Mucosa of rectum (tissue), 2 donors: ENCODE measurements around the gene CFAP45.

ENCODE experiments used
- H3K27ac ChIP-seq, 2 donors: one replicate each; pipeline ENCODE4 v1.7.0; 2013; ENCODE audit warnings: inconsistent platforms in 2 of 2, low read depth in 2 of 2, low read length in 2 of 2
- H3K27me3 ChIP-seq, 2 donors: one replicate each; pipeline ENCODE4 v1.7.0; 2013; ENCODE audit warnings: low read length in 2 of 2; ENCODE audit not compliant: control insufficient read depth in 2 of 2, insufficient read depth in 2 of 2
- H3K36me3 ChIP-seq, 2 donors: one replicate each; pipeline ENCODE4 v1.7.0; 2013; ENCODE audit warnings: low read length in 2 of 2; ENCODE audit not compliant: control insufficient read depth in 2 of 2, insufficient read depth in 2 of 2
- H3K4me1 ChIP-seq, 2 donors: one replicate each; pipeline ENCODE4 v1.7.0; 2013; ENCODE audit warnings: low read length in 2 of 2, mild to moderate bottlenecking in 1 of 2; ENCODE audit not compliant: control insufficient read depth in 2 of 2, insufficient read depth in 2 of 2
- H3K4me3 ChIP-seq, 2 donors: one replicate each; pipeline ENCODE4 v1.7.0; 2013; ENCODE audit warnings: low read length in 2 of 2
- H3K9ac ChIP-seq, 2 donors: one replicate each; pipeline ENCODE4 v1.7.0; 2013; ENCODE audit warnings: low read length in 2 of 2, low read depth in 1 of 2, mild to moderate bottlenecking in 1 of 2
- H3K9me3 ChIP-seq, 2 donors: one replicate each; pipeline ENCODE4 v1.7.0; 2013; ENCODE audit warnings: low read length in 2 of 2; ENCODE audit not compliant: control insufficient read depth in 2 of 2
- donor health status: healthy.
- donor health status: Normal muscosa, but diverticular disease.

The CFAP45 gene

GRCh38 chr1:159917533-159918351 lies 17.8 kb upstream of the CFAP45 start:
- peaks cover 32 to 47% of the 10 kb centered on the region in 2 donors for H3K36me3 ChIP-seq
- H3K4me3 ChIP-seq, result no peak overlapping the region
- no peaks in the 10 kb centered on the region for H3K27me3 ChIP-seq
- H3K9ac ChIP-seq, result peak overlapping the region in 1 of 2 donors; percentile 2
- no peaks in the 10 kb centered on the region for H3K9me3 ChIP-seq
- peaks cover 35 to 57% of the 10 kb centered on the region in 2 donors for H3K4me1 ChIP-seq
- peak overlapping the region; percentile 42 to 67 for H3K27ac ChIP-seq

GRCh38 chr1:159916242-159917051 lies 16.5 kb upstream of the CFAP45 start:
- Histone ChIP-seq H3K36me3 (peaks cover 32 to 46% of the 10 kb centered on the region in 2 donors), H3K4me1 (peaks cover 28 to 48% of the 10 kb centered on the region in 2 donors), H3K27me3 (no peaks in the 10 kb centered on the region), H3K4me3 (no peak overlapping the region), H3K27ac (peak overlapping the region; percentile 31 to 48), H3K9me3 (no peaks in the 10 kb centered on the region), H3K9ac (peak overlapping the region in 1 of 2 donors; percentile 19)

GRCh38 chr1:159915571-159916241 lies 15.7 kb upstream of the CFAP45 start:
- no peak overlapping the region for H3K9ac ChIP-seq
- no peaks in the 10 kb centered on the region for H3K27me3 ChIP-seq
- peak overlapping the region; percentile 24 to 31 for H3K27ac ChIP-seq
- peaks cover 32 to 40% of the 10 kb centered on the region in 2 donors for H3K36me3 ChIP-seq
- H3K4me1 ChIP-seq, result peaks cover 34 to 55% of the 10 kb centered on the region in 2 donors
- H3K9me3 ChIP-seq, result no peaks in the 10 kb centered on the region
- no peak overlapping the region for H3K4me3 ChIP-seq

- H3K27ac ChIP-seq, result peak overlapping the region; percentile 56 to 69
Measured at GRCh38 chr1:159914252-159915018, 14.5 kb upstream of the CFAP45 start.

GRCh38 chr1:159913451-159914192 lies 13.7 kb upstream of the CFAP45 start:
- Histone ChIP-seq H3K4me3 (no peak overlapping the region), H3K27ac (peak overlapping the region; percentile 56 to 69), H3K4me1 (peaks cover 30 to 57% of the 10 kb centered on the region in 2 donors), H3K9ac (no peak overlapping the region), H3K27me3 (no peaks in the 10 kb centered on the region), H3K9me3 (no peaks in the 10 kb centered on the region), H3K36me3 (peaks cover 11 to 19% of the 10 kb centered on the region in 2 donors)

More at GRCh38 chr1:159914252-159915018, 14.5 kb upstream of the CFAP45 start:
- H3K36me3 ChIP-seq, result peaks cover 19 to 27% of the 10 kb centered on the region in 2 donors
- no peak overlapping the region for H3K9ac ChIP-seq
- no peaks in the 10 kb centered on the region for H3K9me3 ChIP-seq
- H3K4me3 ChIP-seq, result no peak overlapping the region
- no peaks in the 10 kb centered on the region for H3K27me3 ChIP-seq
- H3K4me1 ChIP-seq, result peaks cover 37 to 64% of the 10 kb centered on the region in 2 donors

GRCh38 chr1:159911326-159912070 lies 11.5 kb upstream of the CFAP45 start:
- no peak overlapping the region for H3K9ac ChIP-seq
- H3K36me3 ChIP-seq, result peaks cover 0 to 4% of the 10 kb centered on the region in 2 donors
- no peaks in the 10 kb centered on the region for H3K9me3 ChIP-seq
- H3K4me1 ChIP-seq, result peaks cover 24 to 45% of the 10 kb centered on the region in 2 donors
- no peaks in the 10 kb centered on the region for H3K27me3 ChIP-seq
- H3K4me3 ChIP-seq, result no peak overlapping the region
- H3K27ac ChIP-seq, result peak overlapping the region; percentile 25 to 71

GRCh38 chr1:159908031-159908940 lies 8.3 kb upstream of the CFAP45 start:
- H3K27me3 ChIP-seq, result no peaks in the 10 kb centered on the region
- no peak overlapping the region for H3K27ac ChIP-seq
- no peaks in the 10 kb centered on the region for H3K9me3 ChIP-seq
- H3K4me1 ChIP-seq, result peaks cover 18 to 21% of the 10 kb centered on the region in 2 donors
- no peaks in the 10 kb centered on the region for H3K36me3 ChIP-seq
- no peak overlapping the region for H3K4me3 ChIP-seq
- H3K9ac ChIP-seq, result no peak overlapping the region

- no peaks in the 10 kb centered on the region for H3K36me3 ChIP-seq
- no peak overlapping the region for H3K4me3 ChIP-seq
- H3K27me3 ChIP-seq, result no peaks in the 10 kb centered on the region
- H3K9ac ChIP-seq, result no peak overlapping the region
- H3K9me3 ChIP-seq, result no peaks in the 10 kb centered on the region
- peaks cover 13 to 21% of the 10 kb centered on the region in 2 donors for H3K4me1 ChIP-seq
- no peak overlapping the region for H3K27ac ChIP-seq
Measured at GRCh38 chr1:159906960-159907359, 7.0 kb upstream of the CFAP45 start.
